ENCODE results near the gene URB2. TPM values are rescaled to one million over a fixed set of nuclear protein-coding genes. Genes with fewer than 3 reads are reported as not detected.

Gene URB2
- total and polyA plus RNA-seq, 4 donors, result 1.2 to 10.5 (median 6.2) TPM

DNA sequence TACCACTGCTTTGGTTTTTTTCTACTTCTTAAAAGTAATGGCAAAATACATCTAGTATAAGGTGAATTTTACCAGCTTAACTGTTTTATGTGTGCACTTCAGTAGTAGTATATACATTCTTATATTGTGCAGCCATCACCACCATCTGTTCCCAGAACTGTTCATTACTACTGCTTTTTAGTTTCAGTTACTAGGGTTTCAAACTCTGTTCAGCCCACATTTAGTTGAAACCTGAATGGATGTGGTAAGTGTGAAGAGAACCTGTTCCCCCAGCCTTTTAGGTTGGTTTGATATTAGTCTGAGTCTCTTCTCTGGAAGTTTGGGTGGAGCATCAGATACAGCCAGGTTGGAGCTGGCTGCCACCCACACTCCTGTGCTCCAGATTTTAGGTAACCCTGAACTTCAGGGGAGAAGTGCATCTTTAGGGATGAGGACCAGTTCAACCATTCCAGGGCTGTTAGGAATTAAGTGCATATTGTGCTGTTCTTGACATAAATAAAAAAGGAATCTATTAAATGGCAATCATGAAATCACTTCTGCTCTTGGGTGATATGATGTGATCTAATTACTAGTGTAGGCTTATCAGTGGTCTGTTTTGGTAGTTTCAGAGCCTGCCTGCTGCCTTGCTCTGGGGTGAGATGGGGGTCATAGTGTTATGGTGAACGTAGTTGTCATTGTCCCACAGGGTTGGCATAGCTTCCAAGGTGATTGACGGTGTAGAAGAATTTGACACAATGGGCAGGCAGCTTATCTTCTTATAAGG is 32.1 kb downstream of the URB2 start (continued):
- TF ChIP-seq RXRA (IDR thresholded peaks at IDR 0.05) (no peak), JUND (IDR thresholded peaks at IDR 0.05) (no peak), MAX (IDR thresholded peaks at IDR 0.05) (no peak), HNF4A (conservative IDR thresholded peaks at IDR 0.05) (no peak), TAF1 (conservative IDR thresholded peaks at IDR 0.05) (no peak)

DNA sequence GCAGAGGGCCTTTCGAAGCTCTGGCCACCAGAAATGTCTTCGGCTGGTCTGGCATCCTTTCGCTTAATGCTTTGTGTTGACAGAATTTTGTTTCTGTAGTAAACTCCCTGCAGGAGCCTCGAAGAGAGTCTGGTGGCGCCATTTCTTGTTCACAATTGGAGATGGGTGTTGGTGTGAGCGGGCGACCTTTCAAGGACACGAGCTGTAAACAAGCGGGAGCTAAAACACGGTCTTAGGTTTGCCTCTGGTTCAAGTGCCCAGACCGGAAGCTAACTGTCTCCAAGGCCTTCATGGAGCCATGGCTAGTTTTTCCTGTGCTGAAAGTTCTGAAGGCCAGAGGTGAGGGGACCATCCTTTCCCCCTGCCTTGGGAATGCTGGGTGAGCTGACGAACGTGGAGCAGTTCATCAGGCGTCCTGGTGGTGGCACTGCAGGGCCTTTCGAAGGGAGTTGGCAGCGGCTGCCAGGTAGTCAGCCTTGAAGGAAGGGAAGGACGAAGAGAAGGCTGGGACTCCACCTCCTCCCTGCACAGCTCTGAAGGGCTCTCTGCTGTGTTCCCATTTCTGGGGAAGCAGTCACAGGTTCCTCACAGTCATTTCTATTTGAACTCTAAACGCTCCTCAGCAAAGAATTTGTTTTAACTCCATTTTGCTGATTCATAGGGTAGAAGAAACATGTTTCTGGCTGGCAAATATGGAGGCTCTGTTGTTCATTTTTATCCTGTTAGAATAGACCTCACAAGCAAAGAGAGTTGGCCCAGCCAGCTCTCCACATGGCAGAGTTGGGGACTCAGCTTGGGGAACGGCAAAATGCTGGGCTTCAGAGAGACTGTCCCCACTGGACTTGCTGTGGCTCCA is 35.2 kb downstream of the URB2 start:
- H3K9me3 ChIP-seq (ENCODE audit: control insufficient read depth in 4 of 4, low read length in 3 of 4), result no peaks in the 10 kb centered on the region
- no peak overlapping the region for H3K4me3 ChIP-seq (ENCODE audit: low read depth in 1 of 3, low read length in 3 of 3)
- peak; percentile 79 for DNase-seq (ENCODE audit: low spot score)
- 59% methylated on average over 19 of the region's 19 CpGs for WGBS
- no peak overlapping the region for H3K27ac ChIP-seq (ENCODE audit: low read depth in 1 of 2, low read length in 2 of 2)
- H3K4me1 ChIP-seq (ENCODE audit: control insufficient read depth in 4 of 4, insufficient read depth in 4 of 4, low read length in 3 of 4), result no peaks in the 10 kb centered on the region
- no peak overlapping the region for H3K9ac ChIP-seq (ENCODE audit: low read depth in 1 of 2, low read length in 2 of 2)
- no peaks in the 10 kb centered on the region for H3K27me3 ChIP-seq (ENCODE audit: control insufficient read depth in 4 of 4, insufficient read depth in 4 of 4, low read length in 3 of 4)
- peaks cover 0 to 17% (median 8%) of the 10 kb centered on the region in 4 donors for H3K36me3 ChIP-seq (ENCODE audit: control insufficient read depth in 4 of 4, insufficient read depth in 3 of 4, low read depth in 1 of 4, low read length in 3 of 4)
- peak; percentile 91 to 96 for TF ChIP-seq RAD21 (IDR thresholded peaks at IDR 0.05)
- TF ChIP-seq YY1 (IDR thresholded peaks at IDR 0.05), result no peak
- TF ChIP-seq FOXA1 (IDR thresholded peaks at IDR 0.05), result no peak
- TF ChIP-seq, protein P1, sequence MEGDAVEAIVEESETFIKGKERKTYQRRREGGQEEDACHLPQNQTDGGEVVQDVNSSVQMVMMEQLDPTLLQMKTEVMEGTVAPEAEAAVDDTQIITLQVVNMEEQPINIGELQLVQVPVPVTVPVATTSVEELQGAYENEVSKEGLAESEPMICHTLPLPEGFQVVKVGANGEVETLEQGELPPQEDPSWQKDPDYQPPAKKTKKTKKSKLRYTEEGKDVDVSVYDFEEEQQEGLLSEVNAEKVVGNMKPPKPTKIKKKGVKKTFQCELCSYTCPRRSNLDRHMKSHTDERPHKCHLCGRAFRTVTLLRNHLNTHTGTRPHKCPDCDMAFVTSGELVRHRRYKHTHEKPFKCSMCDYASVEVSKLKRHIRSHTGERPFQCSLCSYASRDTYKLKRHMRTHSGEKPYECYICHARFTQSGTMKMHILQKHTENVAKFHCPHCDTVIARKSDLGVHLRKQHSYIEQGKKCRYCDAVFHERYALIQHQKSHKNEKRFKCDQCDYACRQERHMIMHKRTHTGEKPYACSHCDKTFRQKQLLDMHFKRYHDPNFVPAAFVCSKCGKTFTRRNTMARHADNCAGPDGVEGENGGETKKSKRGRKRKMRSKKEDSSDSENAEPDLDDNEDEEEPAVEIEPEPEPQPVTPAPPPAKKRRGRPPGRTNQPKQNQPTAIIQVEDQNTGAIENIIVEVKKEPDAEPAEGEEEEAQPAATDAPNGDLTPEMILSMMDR (IDR thresholded peaks at IDR 0.05; ENCODE audit: low read depth, low read length, missing input control), result peak; percentile 84
- TF ChIP-seq ATF3 (IDR thresholded peaks at IDR 0.05), result no peak
- TF ChIP-seq, protein P2, sequence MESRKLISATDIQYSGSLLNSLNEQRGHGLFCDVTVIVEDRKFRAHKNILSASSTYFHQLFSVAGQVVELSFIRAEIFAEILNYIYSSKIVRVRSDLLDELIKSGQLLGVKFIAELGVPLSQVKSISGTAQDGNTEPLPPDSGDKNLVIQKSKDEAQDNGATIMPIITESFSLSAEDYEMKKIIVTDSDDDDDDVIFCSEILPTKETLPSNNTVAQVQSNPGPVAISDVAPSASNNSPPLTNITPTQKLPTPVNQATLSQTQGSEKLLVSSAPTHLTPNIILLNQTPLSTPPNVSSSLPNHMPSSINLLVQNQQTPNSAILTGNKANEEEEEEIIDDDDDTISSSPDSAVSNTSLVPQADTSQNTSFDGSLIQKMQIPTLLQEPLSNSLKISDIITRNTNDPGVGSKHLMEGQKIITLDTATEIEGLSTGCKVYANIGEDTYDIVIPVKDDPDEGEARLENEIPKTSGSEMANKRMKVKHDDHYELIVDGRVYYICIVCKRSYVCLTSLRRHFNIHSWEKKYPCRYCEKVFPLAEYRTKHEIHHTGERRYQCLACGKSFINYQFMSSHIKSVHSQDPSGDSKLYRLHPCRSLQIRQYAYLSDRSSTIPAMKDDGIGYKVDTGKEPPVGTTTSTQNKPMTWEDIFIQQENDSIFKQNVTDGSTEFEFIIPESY (IDR thresholded peaks at IDR 0.05), result no peak

GRCh38 chr1:229661897-229662296 is 35.9 kb downstream of the URB2 start:
- DNase-seq (ENCODE audit: low spot score), result no peak
- Histone ChIP-seq H3K36me3 (ENCODE audit: control insufficient read depth in 4 of 4, insufficient read depth in 3 of 4, low read depth in 1 of 4, low read length in 3 of 4) (peaks cover 0 to 14% (median 6%) of the 10 kb centered on the region in 4 donors), H3K4me1 (ENCODE audit: control insufficient read depth in 4 of 4, insufficient read depth in 4 of 4, low read length in 3 of 4) (no peaks in the 10 kb centered on the region), H3K27me3 (ENCODE audit: control insufficient read depth in 4 of 4, insufficient read depth in 4 of 4, low read length in 3 of 4) (no peaks in the 10 kb centered on the region), H3K4me3 (ENCODE audit: low read depth in 1 of 3, low read length in 3 of 3) (no peak overlapping the region), H3K27ac (ENCODE audit: low read depth in 1 of 2, low read length in 2 of 2) (no peak overlapping the region), H3K9me3 (ENCODE audit: control insufficient read depth in 4 of 4, low read length in 3 of 4) (no peaks in the 10 kb centered on the region), H3K9ac (ENCODE audit: low read depth in 1 of 2, low read length in 2 of 2) (no peak overlapping the region)
- WGBS, result 92% methylated on average over 8 of the region's 8 CpGs
- TF ChIP-seq TAF1 (conservative IDR thresholded peaks at IDR 0.05) (no peak), GABPA (IDR thresholded peaks at IDR 0.05 in 1 of 2, conservative IDR thresholded peaks at IDR 0.05 in 1 of 2) (no peak), RXRA (IDR thresholded peaks at IDR 0.05) (no peak), MAX (IDR thresholded peaks at IDR 0.05) (no peak), JUND (IDR thresholded peaks at IDR 0.05) (no peak), HNF4G (IDR thresholded peaks at IDR 0.05) (no peak), HNF4A (conservative IDR thresholded peaks at IDR 0.05) (no peak), FOXA2 (IDR thresholded peaks at IDR 0.05) (no peak), RAD21 (IDR thresholded peaks at IDR 0.05) (no peak), FOXA1 (IDR thresholded peaks at IDR 0.05) (no peak), ATF3 (IDR thresholded peaks at IDR 0.05) (no peak)
- TF ChIP-seq, protein P1 (IDR thresholded peaks at IDR 0.05; ENCODE audit: low read depth, low read length, missing input control), result no peak
- TF ChIP-seq, protein P3, sequence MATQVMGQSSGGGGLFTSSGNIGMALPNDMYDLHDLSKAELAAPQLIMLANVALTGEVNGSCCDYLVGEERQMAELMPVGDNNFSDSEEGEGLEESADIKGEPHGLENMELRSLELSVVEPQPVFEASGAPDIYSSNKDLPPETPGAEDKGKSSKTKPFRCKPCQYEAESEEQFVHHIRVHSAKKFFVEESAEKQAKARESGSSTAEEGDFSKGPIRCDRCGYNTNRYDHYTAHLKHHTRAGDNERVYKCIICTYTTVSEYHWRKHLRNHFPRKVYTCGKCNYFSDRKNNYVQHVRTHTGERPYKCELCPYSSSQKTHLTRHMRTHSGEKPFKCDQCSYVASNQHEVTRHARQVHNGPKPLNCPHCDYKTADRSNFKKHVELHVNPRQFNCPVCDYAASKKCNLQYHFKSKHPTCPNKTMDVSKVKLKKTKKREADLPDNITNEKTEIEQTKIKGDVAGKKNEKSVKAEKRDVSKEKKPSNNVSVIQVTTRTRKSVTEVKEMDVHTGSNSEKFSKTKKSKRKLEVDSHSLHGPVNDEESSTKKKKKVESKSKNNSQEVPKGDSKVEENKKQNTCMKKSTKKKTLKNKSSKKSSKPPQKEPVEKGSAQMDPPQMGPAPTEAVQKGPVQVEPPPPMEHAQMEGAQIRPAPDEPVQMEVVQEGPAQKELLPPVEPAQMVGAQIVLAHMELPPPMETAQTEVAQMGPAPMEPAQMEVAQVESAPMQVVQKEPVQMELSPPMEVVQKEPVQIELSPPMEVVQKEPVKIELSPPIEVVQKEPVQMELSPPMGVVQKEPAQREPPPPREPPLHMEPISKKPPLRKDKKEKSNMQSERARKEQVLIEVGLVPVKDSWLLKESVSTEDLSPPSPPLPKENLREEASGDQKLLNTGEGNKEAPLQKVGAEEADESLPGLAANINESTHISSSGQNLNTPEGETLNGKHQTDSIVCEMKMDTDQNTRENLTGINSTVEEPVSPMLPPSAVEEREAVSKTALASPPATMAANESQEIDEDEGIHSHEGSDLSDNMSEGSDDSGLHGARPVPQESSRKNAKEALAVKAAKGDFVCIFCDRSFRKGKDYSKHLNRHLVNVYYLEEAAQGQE (IDR thresholded peaks at IDR 0.05), result no peak

All from liver (tissue), 9 donors.